CD4-positive, alpha-beta T cell treated with Interleukin-4 for 4 hours (primary cell): ENCODE results near the gene PHETA1.

ENCODE experiments used
- DNase-seq: peaks from one replicate; pipeline ENCODE4 v3.0.0-alpha.2; 2020

The PHETA1 gene

GRCh38 chr12:111319600-111320257 lies 49.2 kb downstream of the PHETA1 start:
- no peak for DNase-seq

GRCh38 chr12:111318450-111318849 lies 50.4 kb downstream of the PHETA1 start:
- DNase-seq: no peak

GRCh38 chr12:111316671-111317070 lies 52.2 kb downstream of the PHETA1 start:
- DNase-seq: no peak

GRCh38 chr12:111314953-111315539 lies 53.8 kb downstream of the PHETA1 start:
- DNase-seq: no peak

GRCh38 chr12:111313833-111314259 lies 55.0 kb downstream of the PHETA1 start:
- DNase-seq: peak; percentile 65

GRCh38 chr12:111312708-111313107 lies 56.2 kb downstream of the PHETA1 start:
- no peak for DNase-seq

GRCh38 chr12:111312016-111312415 lies 56.9 kb downstream of the PHETA1 start:
- no peak for DNase-seq

- DNase-seq: no peak
These were observed 57.9 kb downstream of the PHETA1 start for GRCh38 chr12:111311011-111311410.
